PC-9 (cell line): ENCODE results near the gene DST. TPM values are rescaled to one million over a fixed set of nuclear protein-coding genes. Genes with fewer than 3 reads are reported as not detected.

Experiments used
- BruUV-seq: library from RNA; stranded (reverse); fragments of 400-500 nt; replicated peaks from 2 replicates; lab custom pipeline; 2021; lab: Mats Ljungman, UMichigan
- CTCF ChIA-PET: fragments of 300-600 bp; sonication (Branson Sonifier 250); formaldehyde crosslinking; loops from one replicate; lab custom pipeline; 2022; ENCODE audit warnings: antibody characterized with exemption; lab: Charles Lee
- POLR2A ChIA-PET: fragments of 300-600 bp; sonication (Branson Sonifier 250); formaldehyde crosslinking; loops from one replicate; lab custom pipeline; 2022; ENCODE audit warnings: antibody characterized with exemption; ENCODE audit not compliant: unreplicated experiment; lab: Charles Lee
- DNase-seq, 2 experiments: peaks; one replicate each; pipeline versions ENCODE4 v3.0.0 to v3.0.0-alpha.2; 2015 to 2022; ENCODE audit warnings: mixed read lengths in 1 of 2
- H2AFZ ChIP-seq: fragments of 200-600 bp; sonication (generic); 2 replicates; pipeline ENCODE4 v1.8.1; 2017; ENCODE audit warnings: antibody characterized with exemption
- H3F3A ChIP-seq: fragments of 200-600 bp; sonication (generic); 2 replicates; pipeline ENCODE4 v1.8.1; 2017; ENCODE audit warnings: antibody characterized with exemption, mild to moderate bottlenecking, low read depth; ENCODE audit not compliant: insufficient read depth
- H3K27ac ChIP-seq: fragments of 200-600 bp; sonication (generic); 2 replicates; pipeline ENCODE4 v1.6.1; 2016; ENCODE audit warnings: mixed run types
- H3K27me3 ChIP-seq: fragments of 200-600 bp; sonication (generic); 2 replicates; pipeline ENCODE4 v1.6.1; 2016; ENCODE audit warnings: low read depth, mixed run types; ENCODE audit not compliant: insufficient read depth
- H3K36me3 ChIP-seq: fragments of 200-600 bp; sonication (generic); 2 replicates; pipeline ENCODE4 v1.6.1; 2016; ENCODE audit warnings: low read depth, mixed run types
- H3K4me1 ChIP-seq: fragments of 200-600 bp; sonication (generic); replicated peaks from 2 replicates; pipeline ENCODE4 v1.6.1; 2016; ENCODE audit warnings: mixed run types; ENCODE audit not compliant: insufficient read depth
- H3K4me2 ChIP-seq: fragments of 200-600 bp; sonication (generic); 2 replicates; pipeline ENCODE4 v1.6.1; 2017; ENCODE audit warnings: mixed run types
- H3K4me3 ChIP-seq: fragments of 200-600 bp; sonication (generic); 2 replicates; pipeline ENCODE4 v1.6.1; 2016; ENCODE audit warnings: mixed run types
- H3K79me2 ChIP-seq: fragments of 200-600 bp; sonication (generic); 2 replicates; pipeline ENCODE4 v1.6.1; 2017; ENCODE audit warnings: low read depth, mixed run types
- H3K9me2 ChIP-seq: fragments of 200-600 bp; sonication (generic); 2 replicates; pipeline ENCODE4 v1.8.1; 2017; ENCODE audit warnings: mild to moderate bottlenecking; ENCODE audit not compliant: insufficient read depth
- H3K9me3 ChIP-seq: fragments of 200-600 bp; sonication (generic); 2 replicates; pipeline ENCODE4 v1.8.1; 2016; ENCODE audit warnings: low read depth; ENCODE audit not compliant: insufficient read depth
- H4K20me1 ChIP-seq: fragments of 200-600 bp; sonication (generic); 2 replicates; pipeline ENCODE4 v1.8.1; 2017; ENCODE audit not compliant: insufficient read depth
- CTCF ChIP-seq: fragments of 200-600 bp; sonication (generic); conservative IDR thresholded peaks from 2 replicates; pipeline ENCODE4 v1.6.1; 2017; ENCODE audit warnings: mixed run types, antibody characterized with exemption, mild to moderate bottlenecking, moderate library complexity
- EZH2 ChIP-seq: fragments of 200-600 bp; sonication (generic); IDR thresholded peaks from 2 replicates; pipeline ENCODE4 v1.8.0; 2017; ENCODE audit warnings: antibody characterized with exemption, low read depth
- intact Hi-C: fragments of 100-400 bp; cut with micrococcal nuclease; formaldehyde crosslinking; loops from one replicate; pipeline ENCODE4 v1.10.0; 2022; ENCODE audit not compliant: unreplicated experiment
- total RNA-seq: library from RNA; stranded (reverse); gene quantifications from 2 replicates; pipeline ENCODE4 v1.2.3, GENCODE V29; 2021

DST gene
- total RNA-seq, 1 experiment from 2014 or later = 217 TPM

- no peaks in the 10 kb centered on the region for H3K27me3 ChIP-seq
- DNase-seq = no peak
- H3K27ac ChIP-seq = no peak overlapping the region
- TF ChIP-seq EZH2 (no peak), CTCF (no peak)
- H3F3A ChIP-seq = no peaks in the 10 kb centered on the region
- POLR2A ChIA-PET = no interaction called here
- intact Hi-C loops = no loop called here
- BruUV-seq = no TSS peak
- H3K36me3 ChIP-seq = peaks cover 5% of the 10 kb centered on the region; the same call in 1 of the 2 replicates
- no peaks in the 10 kb centered on the region for H3K79me2 ChIP-seq
- H4K20me1 ChIP-seq = no peaks in the 10 kb centered on the region; the same call in 1 of the 2 replicates
- no peak overlapping the region for H2AFZ ChIP-seq
- no peaks in the 10 kb centered on the region for H3K9me3 ChIP-seq
- H3K4me3 ChIP-seq = no peak overlapping the region
- H3K4me1 ChIP-seq = no peaks in the 10 kb centered on the region
- H3K4me2 ChIP-seq = no peak overlapping the region
- CTCF ChIA-PET = no interaction called here
- no peaks in the 10 kb centered on the region for H3K9me2 ChIP-seq
Observed at GRCh38 chr6:56613247-56613851, 29.3 kb downstream of the DST start.

- no peak for DNase-seq
- no TSS peak for BruUV-seq
Observed at GRCh38 chr6:56608332-56608731, 34.4 kb downstream of the DST start.

GRCh38 chr6:56607111-56607752 is 35.5 kb downstream of the DST start:
- no peak overlapping the region for H3K27ac ChIP-seq
- H3F3A ChIP-seq = no peaks in the 10 kb centered on the region
- no peak overlapping the region for H2AFZ ChIP-seq
- TF ChIP-seq CTCF (no peak), EZH2 (no peak)
- H4K20me1 ChIP-seq = 0 out of 2 replicates have a peak, but pooled peaks cover 3% of the 10 kb centered on the region
- DNase-seq = no peak
- intact Hi-C loops = no loop called here
- POLR2A ChIA-PET = no interaction called here
- no peaks in the 10 kb centered on the region for H3K9me3 ChIP-seq
- CTCF ChIA-PET = interaction anchor here (0.5 kb wide), 1 partner anchor 619 kb away, joined by 3 read pairs; no protein-coding TSS in a partner anchor
- H3K9me2 ChIP-seq = no peaks in the 10 kb centered on the region
- H3K4me3 ChIP-seq = no peak overlapping the region
- H3K4me2 ChIP-seq = no peak overlapping the region
- no peaks in the 10 kb centered on the region for H3K79me2 ChIP-seq
- H3K36me3 ChIP-seq = peaks cover 15% of the 10 kb centered on the region; the same call in 1 of the 2 replicates
- H3K4me1 ChIP-seq = no peaks in the 10 kb centered on the region
- H3K27me3 ChIP-seq = no peaks in the 10 kb centered on the region
- BruUV-seq = no TSS peak

More at GRCh38 chr6:56608332-56608731, 34.4 kb downstream of the DST start:
- H4K20me1 ChIP-seq = 0 out of 2 replicates have a peak, but pooled peaks cover under 1% of the 10 kb centered on the region
- H3K4me3 ChIP-seq = no peak overlapping the region
- ChIA-PET POLR2A (no interaction called here), CTCF (interaction anchor here (0.7 kb wide), 1 partner anchor 11 kb away, joined by 3 read pairs; no protein-coding TSS in a partner anchor)
- no peaks in the 10 kb centered on the region for H3K9me2 ChIP-seq
- TF ChIP-seq EZH2 = no peak
- TF ChIP-seq CTCF = no peak
- H3K79me2 ChIP-seq = no peaks in the 10 kb centered on the region
- no peaks in the 10 kb centered on the region for H3K9me3 ChIP-seq
- H3F3A ChIP-seq = no peaks in the 10 kb centered on the region
- no peak overlapping the region for H3K4me2 ChIP-seq
- H3K36me3 ChIP-seq = peaks cover 10% of the 10 kb centered on the region; the same call in 1 of the 2 replicates
- no peak overlapping the region for H2AFZ ChIP-seq
- H3K4me1 ChIP-seq = no peaks in the 10 kb centered on the region
- intact Hi-C loops = no loop called here
- no peak overlapping the region for H3K27ac ChIP-seq
- no peaks in the 10 kb centered on the region for H3K27me3 ChIP-seq
